Motor neuron (in vitro differentiated cells): ENCODE results near the gene STOX2. TPM values are rescaled to one million over a fixed set of nuclear protein-coding genes. Genes with fewer than 3 reads are reported as not detected.
"Not testable (repeated sequence)": the region's sequence is repeated elsewhere in the genome, so short reads cannot be mapped to it uniquely, and the experiment has no call there.

Experiments
- ATAC-seq, 8 experiments: fragments of 200-7000 bp; cut with Tn5 transposase; replicated peaks in 6 of 8; 2 replicates each; pipeline ENCODE4 v1.8.0; 2021; ENCODE audit warnings: mild to moderate bottlenecking in 8 of 8, moderate library complexity in 8 of 8
- H3K27ac ChIP-seq, 2 donors: fragments of 250-450 bp; sonication (Bioruptor Pico); 2 replicates each; pipeline ENCODE4 v1.9.0; 2021; ENCODE audit warnings: antibody characterized with exemption in 2 of 2, mild to moderate bottlenecking in 2 of 2, moderate library complexity in 1 of 2
- H3K4me1 ChIP-seq, 2 donors: fragments of 250-450 bp; sonication (Bioruptor Pico); replicated peaks in 1 of 2; 2 replicates each; pipeline ENCODE4 v1.6.1; 2021; ENCODE audit warnings: antibody characterized with exemption in 2 of 2, mild to moderate bottlenecking in 2 of 2, moderate library complexity in 1 of 2
- H3K4me3 ChIP-seq, 5 donors: fragments of 250-450 bp; sonication (Bioruptor Pico); 2 replicates each; pipeline ENCODE4 v1.9.0; 2021; ENCODE audit warnings: antibody characterized with exemption in 5 of 5, mild to moderate bottlenecking in 5 of 5, moderate library complexity in 4 of 5
- WGBS, 10 experiments: fragments of 450-650 bp; shearing (Covaris generic); methylation state at CpG; one replicate each; pipeline ENCODE4 v1.0.0; 2022; 5-methylcytosine and 5-hydroxymethylcytosine counted together
- in situ Hi-C, 9 experiments: fragments of 400-800 bp; cut with MboI; loops; one replicate each; pipeline ENCODE4 v1.15.0; 2021; ENCODE audit warnings: low sequenced_read_pairs in 9 of 9, low pct_unique_long_range_greater_than_20kb in 2 of 9; ENCODE audit not compliant: unreplicated experiment in 9 of 9
- total RNA-seq, 8 experiments: library from RNA; unstranded; fragments of 300-600 nt; gene quantifications; 2 replicates each; pipeline versions ENCODE4 v1.2.3 to v1.2.4, GENCODE V29; 2022

Gene STOX2
- total RNA-seq, 8 experiments from 2014 or later: 0.09 to 31.4 (median 23.7) TPM

DNA sequence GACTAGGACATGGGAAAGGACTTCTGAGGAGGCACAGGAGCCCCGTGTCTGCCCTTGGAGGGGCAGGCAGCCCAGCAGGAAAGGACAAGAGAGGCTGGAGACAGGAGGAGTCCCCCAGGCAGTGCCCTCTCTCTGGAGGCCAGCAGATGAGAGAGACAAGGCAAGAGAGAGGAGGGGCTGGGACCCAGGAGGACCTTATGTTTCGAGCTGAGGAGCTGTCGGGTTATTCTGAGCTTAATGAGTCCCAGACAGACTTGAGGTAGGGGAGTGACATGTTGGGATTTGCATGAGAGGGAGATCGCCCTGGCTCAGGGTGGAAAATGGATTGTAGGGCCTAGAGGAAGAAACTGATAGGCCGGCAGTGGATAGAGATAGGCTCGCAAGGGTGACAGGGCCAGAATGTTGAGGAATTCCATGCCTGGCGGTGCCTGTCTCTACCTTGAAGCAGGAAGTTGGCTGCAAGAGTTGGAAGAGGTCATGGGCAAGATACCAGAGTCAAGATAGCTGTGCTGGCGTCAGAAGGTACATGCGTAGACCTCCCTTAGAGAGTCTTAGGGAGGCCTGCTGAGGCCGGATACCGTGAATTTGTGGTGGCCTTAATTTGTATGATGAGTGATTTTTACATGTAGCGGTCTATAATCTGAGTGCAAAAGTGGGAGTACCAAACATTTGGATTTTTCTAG lies 19.4 kb downstream of the STOX2 start:
- H3K4me3 ChIP-seq: no peak overlapping the region
- in situ Hi-C loops: no loop called here
- 27 to 100% (median 82%) methylated on average over 2 to 10 of the region's 12 CpGs; no CpG with 5 or more reads in 1 of the 10 experiments for WGBS, 10 experiments
- peaks cover 0 to 4% of the 10 kb centered on the region in 2 donors for H3K4me1 ChIP-seq
- no peak overlapping the region for H3K27ac ChIP-seq
- no peak for ATAC-seq

GRCh38 chr4:183926950-183927349 lies 21.8 kb downstream of the STOX2 start:
- in situ Hi-C loops: no loop called here
- ATAC-seq: no peak
- WGBS, 10 experiments: 0 to 100% (median 88%) methylated on average over 1 to 5 of the region's 5 CpGs; no CpG with 5 or more reads in 3 of the 10 experiments
- no peak overlapping the region for H3K27ac ChIP-seq
- no peaks in the 10 kb centered on the region for H3K4me1 ChIP-seq
- H3K4me3 ChIP-seq: no peak overlapping the region

DNA sequence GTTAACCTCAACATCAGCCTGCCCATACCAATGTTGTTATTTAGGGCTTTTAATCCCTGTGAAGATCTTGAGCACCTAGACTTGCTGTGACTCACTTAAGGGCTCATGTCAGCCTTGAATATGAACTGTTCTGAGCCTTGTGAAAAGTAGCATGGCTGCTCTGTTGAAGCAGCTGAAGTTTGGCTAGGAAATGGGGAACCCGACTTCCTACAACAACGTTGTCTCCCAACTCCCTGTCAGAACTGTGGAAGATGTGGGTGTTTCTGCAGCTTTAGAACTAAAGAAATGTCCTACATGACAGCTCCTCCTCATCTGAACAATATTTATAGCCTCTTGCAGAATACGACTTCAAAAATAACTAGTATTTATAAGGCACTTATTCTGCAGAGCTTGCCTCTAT lies 27.5 kb downstream of the STOX2 start:
- Histone ChIP-seq H3K27ac (no peak overlapping the region), H3K4me1 (peaks cover 24 to 27% of the 10 kb centered on the region in 2 donors), H3K4me3 (no peak overlapping the region)
- in situ Hi-C loops: no loop called here
- no peak for ATAC-seq
- WGBS, 10 experiments: 20 to 84% (median 73%) methylated on average over 1 to 3 of the region's 3 CpGs; no CpG with 5 or more reads in 3 of the 10 experiments

DNA sequence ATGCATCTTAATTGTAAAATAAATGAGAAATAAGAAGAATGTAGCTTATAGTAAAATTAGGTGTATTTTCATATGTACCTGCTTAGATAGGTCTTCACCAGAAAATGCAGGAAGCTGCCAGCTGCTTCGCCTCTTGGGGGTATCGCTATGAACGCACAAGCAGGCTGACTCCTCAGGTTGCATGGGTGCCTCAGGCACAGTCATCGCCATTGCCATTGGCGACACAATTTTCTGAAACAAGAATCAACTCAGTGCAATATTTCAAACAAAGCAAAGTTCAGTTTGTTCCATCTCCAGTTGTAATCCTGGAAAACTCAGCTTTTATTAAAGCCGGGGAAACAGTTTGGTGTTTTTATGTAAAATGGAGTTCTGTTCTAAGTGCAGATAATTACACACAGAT lies 29.7 kb downstream of the STOX2 start:
- Histone ChIP-seq H3K27ac (no peak overlapping the region), H3K4me1 (peaks cover 24 to 27% of the 10 kb centered on the region in 2 donors), H3K4me3 (no peak overlapping the region)
- peak in 4 of 8 experiments; percentile 19 to 65 (median 33) for ATAC-seq
- in situ Hi-C loops: no loop called here
- WGBS, 10 experiments: 67 to 100% (median 85%) methylated on average over 1 to 6 of the region's 6 CpGs; no CpG with 5 or more reads in 4 of the 10 experiments

GRCh38 chr4:183935355-183936005 lies 30.4 kb downstream of the STOX2 start:
- Histone ChIP-seq H3K27ac (no peak overlapping the region), H3K4me3 (no peak overlapping the region), H3K4me1 (peaks cover 24 to 27% of the 10 kb centered on the region in 2 donors)
- ATAC-seq: peak in 4 of 8 experiments; percentile 26 to 33 (median 31)
- 42 to 100% (median 63%) methylated on average over 1 to 2 of the region's 2 CpGs; no CpG with 5 or more reads in 5 of the 10 experiments for WGBS, 10 experiments
- in situ Hi-C loops: no loop called here

GRCh38 chr4:183936047-183936446 lies 30.9 kb downstream of the STOX2 start:
- in situ Hi-C loops: no loop called here
- ATAC-seq: peak in 5 of 8 experiments; percentile 71 to 83 (median 80)
- Histone ChIP-seq H3K4me3 (no peak overlapping the region), H3K4me1 (peaks cover 24 to 27% of the 10 kb centered on the region in 2 donors), H3K27ac (no peak overlapping the region)
- WGBS, 10 experiments: 17 to 43% (median 30%) methylated on average over 3 to 6 of the region's 6 CpGs

DNA sequence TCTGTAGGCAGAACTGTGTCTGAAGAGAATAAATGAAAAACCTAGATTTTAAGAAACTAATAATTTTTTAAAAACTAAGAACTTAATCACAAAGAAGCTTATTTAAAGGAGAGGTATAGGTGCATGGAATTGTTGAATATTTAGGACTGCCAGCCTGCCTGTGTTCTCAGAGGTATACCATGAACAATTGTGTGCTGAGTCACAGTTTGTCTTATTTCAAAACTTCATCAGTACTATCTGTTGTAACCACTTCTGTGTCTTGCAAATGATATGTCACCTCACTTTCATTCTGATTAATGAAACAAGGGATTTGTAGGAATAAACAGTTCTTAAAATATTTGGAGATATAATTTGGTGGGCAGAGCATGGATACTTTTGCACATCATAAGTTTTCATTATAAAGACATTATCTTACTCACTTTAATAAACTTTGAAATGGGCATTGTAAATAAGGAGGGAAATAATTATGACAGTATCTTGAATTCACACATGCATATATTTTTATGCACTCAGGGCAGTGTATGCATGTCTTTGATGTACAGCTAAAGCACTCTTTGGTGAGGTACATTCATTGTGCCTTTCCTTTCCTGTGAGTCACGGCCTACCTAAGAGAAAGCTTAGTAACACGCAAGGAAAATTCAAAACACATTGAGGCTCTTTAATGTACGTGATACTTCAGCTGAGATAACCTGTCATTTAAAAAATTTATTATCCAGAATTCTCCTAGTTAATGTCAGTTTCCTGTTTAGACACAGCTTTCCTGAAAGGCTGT lies 31.7 kb downstream of the STOX2 start:
- WGBS, 10 experiments: 17 to 79% (median 34%) methylated on average over 1 to 3 of the region's 3 CpGs; no CpG with 5 or more reads in 1 of the 10 experiments
- ATAC-seq: peak in 5 of 8 experiments; percentile 48 to 83 (median 62)
- no peak overlapping the region for H3K27ac ChIP-seq
- in situ Hi-C loops: no loop called here
- peaks cover 24 to 27% of the 10 kb centered on the region in 2 donors for H3K4me1 ChIP-seq
- H3K4me3 ChIP-seq: no peak overlapping the region

DNA sequence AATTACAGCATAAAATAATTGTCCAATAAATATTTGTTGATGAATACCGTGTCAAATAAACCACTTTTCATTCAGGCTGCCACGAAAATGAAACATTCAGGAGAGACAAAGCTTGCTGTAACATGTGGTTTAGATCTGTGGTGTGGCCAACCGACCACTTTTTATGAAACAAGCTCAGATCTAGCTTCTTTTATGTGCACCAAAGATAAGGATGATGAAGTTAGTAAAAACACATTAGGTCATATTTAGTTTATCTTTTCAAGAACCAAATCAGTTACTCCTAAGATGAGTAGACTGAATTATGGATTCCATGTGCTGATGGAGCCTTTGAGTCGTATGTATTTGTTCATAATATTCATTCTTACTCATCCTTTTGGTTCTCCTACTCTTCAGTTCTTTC lies 35.8 kb downstream of the STOX2 start:
- ATAC-seq: no peak
- peaks cover 17 to 21% of the 10 kb centered on the region in 2 donors for H3K4me1 ChIP-seq
- no peak overlapping the region for H3K4me3 ChIP-seq
- WGBS, 10 experiments: 0 to 92% (median 67%) methylated on average over 3 to 4 of the region's 4 CpGs; no CpG with 5 or more reads in 1 of the 10 experiments
- no peak overlapping the region for H3K27ac ChIP-seq
- in situ Hi-C loops: no loop called here

GRCh38 chr4:183941964-183942363 lies 36.9 kb downstream of the STOX2 start:
- no peak for ATAC-seq
- in situ Hi-C loops: no loop called here

DNA sequence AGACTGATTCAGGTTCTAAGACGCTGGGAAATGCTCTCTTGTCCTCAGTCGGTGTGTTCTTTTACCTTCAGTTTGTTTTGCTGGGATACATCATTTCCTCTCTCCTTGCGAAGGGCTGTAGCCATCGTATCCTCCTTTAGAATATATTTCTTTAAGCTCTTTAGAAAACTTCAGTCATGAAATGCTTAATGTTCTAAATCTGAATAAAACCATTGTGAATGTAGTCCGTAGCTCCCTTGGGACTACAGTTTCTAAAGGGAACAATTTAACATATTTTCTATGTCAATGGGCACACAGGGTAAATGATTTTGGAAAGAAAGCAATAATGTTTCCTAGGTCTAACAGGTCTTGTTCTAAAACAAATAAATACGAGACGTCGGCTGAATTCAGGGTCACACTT lies 40.6 kb downstream of the STOX2 start:
- no peak for ATAC-seq
- Histone ChIP-seq H3K4me1 (peaks cover 0 to 8% of the 10 kb centered on the region in 2 donors), H3K27ac (no peak overlapping the region), H3K4me3 (no peak overlapping the region)
- WGBS, 10 experiments: 10 to 85% (median 50%) methylated on average over 1 to 7 of the region's 8 CpGs
- in situ Hi-C loops: no loop called here

More at GRCh38 chr4:183941964-183942363, 36.9 kb downstream of the STOX2 start:
- Histone ChIP-seq H3K27ac (no peak overlapping the region), H3K4me3 (no peak overlapping the region), H3K4me1 (peaks cover 6 to 13% of the 10 kb centered on the region in 2 donors)

GRCh38 chr4:183950536-183950935 lies 45.4 kb downstream of the STOX2 start:
- ATAC-seq: no peak
- in situ Hi-C loops: no loop called here
- no peak overlapping the region for H3K4me3 ChIP-seq
- peaks cover 0 to 7% of the 10 kb centered on the region in 2 donors for H3K4me1 ChIP-seq
- H3K27ac ChIP-seq: no peak overlapping the region
- WGBS, 10 experiments: 12 to 100% (median 74%) methylated on average over 1 to 4 of the region's 8 CpGs; no CpG with 5 or more reads in 4 of the 10 experiments

- WGBS, 10 experiments: 40 to 100% (median 61%) methylated on average over 1 of the region's 1 CpG; no CpG with 5 or more reads in 4 of the 10 experiments
- ATAC-seq, in situ Hi-C loops, H3K4me1 ChIP-seq, H3K27ac ChIP-seq, H3K4me3 ChIP-seq: not testable (repeated sequence)
These were observed 47.5 kb downstream of the STOX2 start for GRCh38 chr4:183952652-183953051.
